HG03521 (cell line): ENCODE data around the gene DRD3.

Source experiments
- ATAC-seq: cut with Tn5 transposase; IDR thresholded peaks from one replicate; pipeline ENCODE4 v1.9.1; 2021; ENCODE audit warnings: mild to moderate bottlenecking, moderate library complexity; ENCODE audit not compliant: unreplicated experiment

DRD3 gene

GRCh38 chr3:114186501-114186900, 7.6 kb upstream of the DRD3 start:
- ATAC-seq: no peak

- ATAC-seq: no peak
These were observed 723 bp upstream of the DRD3 start for GRCh38 chr3:114179575-114179974.

GRCh38 chr3:114176890-114177289, 2.0 kb downstream of the DRD3 start:
- no peak for ATAC-seq

GRCh38 chr3:114176487-114176886, 2.4 kb downstream of the DRD3 start:
- no peak for ATAC-seq

- ATAC-seq: no peak
These were observed 3.5 kb downstream of the DRD3 start for GRCh38 chr3:114175204-114175987.

GRCh38 chr3:114171677-114172076, 7.2 kb downstream of the DRD3 start:
- no peak for ATAC-seq

- no peak for ATAC-seq
These were observed 10.7 kb downstream of the DRD3 start for GRCh38 chr3:114168150-114168549.

GRCh38 chr3:114157321-114157720, 21.5 kb downstream of the DRD3 start:
- ATAC-seq: no peak

- no peak for ATAC-seq
These were observed 23.5 kb downstream of the DRD3 start for GRCh38 chr3:114155370-114155821.

GRCh38 chr3:114154321-114154821, 24.5 kb downstream of the DRD3 start:
- ATAC-seq: no peak

GRCh38 chr3:114152519-114153151, 26.2 kb downstream of the DRD3 start:
- peak; percentile 85 for ATAC-seq

- ATAC-seq: no peak
These were observed 27.8 kb downstream of the DRD3 start for GRCh38 chr3:114151091-114151490.

- ATAC-seq: no peak
These were observed 31.6 kb downstream of the DRD3 start for GRCh38 chr3:114147251-114147650.

- ATAC-seq: peak; percentile 69
These were observed 33.8 kb downstream of the DRD3 start for GRCh38 chr3:114144909-114145688.

- no peak for ATAC-seq
These were observed 35.0 kb downstream of the DRD3 start for GRCh38 chr3:114143817-114144216.

GRCh38 chr3:114139836-114140235, 39.0 kb downstream of the DRD3 start:
- ATAC-seq: no peak

- no peak for ATAC-seq
These were observed 44.9 kb downstream of the DRD3 start for GRCh38 chr3:114133947-114134346.

GRCh38 chr3:114132500-114132899, 46.4 kb downstream of the DRD3 start:
- no peak for ATAC-seq

- ATAC-seq: no peak
These were observed 50.0 kb downstream of the DRD3 start for GRCh38 chr3:114128826-114129225.

- no peak for ATAC-seq
These were observed 50.6 kb downstream of the DRD3 start for GRCh38 chr3:114128231-114128630.

- ATAC-seq: no peak
These were observed 51.3 kb downstream of the DRD3 start for GRCh38 chr3:114127517-114127916.
